Esophagus muscularis mucosa (tissue), 3 donors: ENCODE results near the gene PPP2R3A.

ENCODE experiments used
- POLR2A ChIP-seq: fragments of 450-650 bp; IDR thresholded peaks from one replicate; pipeline ENCODE4 v1.6.1; 2017; ENCODE audit warnings: antibody characterized with exemption, moderate library complexity, mild to moderate bottlenecking, low read depth
- TF ChIP-seq, protein P1 (sequence below), 3 experiments: fragments of 200-600 bp in 2 of 3; fragments of 450-650 bp in 1 of 3; sonication (generic) in 2 of 3; IDR thresholded peaks; one replicate each; pipeline ENCODE4 v1.5.1; 2017 to 2019; ENCODE audit warnings: antibody characterized with exemption in 3 of 3, mild to moderate bottlenecking in 2 of 3, moderate library complexity in 1 of 3

DNA sequence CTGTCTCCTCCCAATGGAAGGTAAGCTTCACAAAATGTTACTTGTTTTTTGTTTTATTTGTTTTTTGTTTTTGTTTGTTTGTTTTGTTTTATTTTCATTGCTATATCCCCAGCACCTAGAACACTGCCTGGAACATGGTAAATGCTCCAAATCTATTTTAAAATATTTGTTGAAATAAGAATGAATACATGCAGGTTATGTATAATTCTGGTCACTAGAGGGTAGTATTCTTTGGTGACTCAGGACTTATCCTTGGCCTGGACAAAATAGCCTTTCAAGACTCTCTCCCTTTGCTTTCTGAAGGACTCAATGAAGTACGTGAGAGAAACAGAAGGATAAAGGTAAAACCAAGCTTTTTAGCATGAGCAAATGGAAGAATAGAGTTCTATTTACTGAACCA lies 46.9 kb upstream of the PPP2R3A start:
- TF ChIP-seq, protein P1, sequence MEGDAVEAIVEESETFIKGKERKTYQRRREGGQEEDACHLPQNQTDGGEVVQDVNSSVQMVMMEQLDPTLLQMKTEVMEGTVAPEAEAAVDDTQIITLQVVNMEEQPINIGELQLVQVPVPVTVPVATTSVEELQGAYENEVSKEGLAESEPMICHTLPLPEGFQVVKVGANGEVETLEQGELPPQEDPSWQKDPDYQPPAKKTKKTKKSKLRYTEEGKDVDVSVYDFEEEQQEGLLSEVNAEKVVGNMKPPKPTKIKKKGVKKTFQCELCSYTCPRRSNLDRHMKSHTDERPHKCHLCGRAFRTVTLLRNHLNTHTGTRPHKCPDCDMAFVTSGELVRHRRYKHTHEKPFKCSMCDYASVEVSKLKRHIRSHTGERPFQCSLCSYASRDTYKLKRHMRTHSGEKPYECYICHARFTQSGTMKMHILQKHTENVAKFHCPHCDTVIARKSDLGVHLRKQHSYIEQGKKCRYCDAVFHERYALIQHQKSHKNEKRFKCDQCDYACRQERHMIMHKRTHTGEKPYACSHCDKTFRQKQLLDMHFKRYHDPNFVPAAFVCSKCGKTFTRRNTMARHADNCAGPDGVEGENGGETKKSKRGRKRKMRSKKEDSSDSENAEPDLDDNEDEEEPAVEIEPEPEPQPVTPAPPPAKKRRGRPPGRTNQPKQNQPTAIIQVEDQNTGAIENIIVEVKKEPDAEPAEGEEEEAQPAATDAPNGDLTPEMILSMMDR (IDR thresholded peaks at IDR 0.05): peak; percentile 55 to 64 (median 57)
- TF ChIP-seq POLR2A: no peak
